Stimulated activated CD8-positive, alpha-beta memory T cell treated with anti-CD3 and anti-CD28 coated beads, Interleukin-15, amount 100 ng/mL, for 1 hour (primary cell): ENCODE measurements around the gene SLC13A4.
"Not testable (repeated sequence)": the region's sequence is repeated elsewhere in the genome, so short reads cannot be mapped to it uniquely, and the experiment has no call there.

Experiments
- DNase-seq: peaks from one replicate; pipeline ENCODE4 v3.0.0-alpha.2; 2020; ENCODE audit warnings: low read depth

Gene SLC13A4

GRCh38 chr7:135728136-135728669 is at the start of gene SLC13A4:
TSS of gene SLC13A4 (minus strand) at chr7:135728186. CDS start at chr7:135727496, 690 bp downstream.
- DNase-seq, result no peak

- not testable (repeated sequence) for DNase-seq
Observed at GRCh38 chr7:135775915-135776314, 47.9 kb upstream of the SLC13A4 start.

- DNase-seq, result no peak
Observed at GRCh38 chr7:135775230-135775629, 47.2 kb upstream of the SLC13A4 start.

GRCh38 chr7:135774284-135774683 is 46.3 kb upstream of the SLC13A4 start:
- DNase-seq, result no peak

- no peak for DNase-seq
Observed at GRCh38 chr7:135773464-135773863, 45.5 kb upstream of the SLC13A4 start.

GRCh38 chr7:135772639-135773222 is 44.7 kb upstream of the SLC13A4 start:
- DNase-seq, result no peak

GRCh38 chr7:135771961-135772638 is 44.1 kb upstream of the SLC13A4 start:
- no peak for DNase-seq

GRCh38 chr7:135771051-135771450 is 43.1 kb upstream of the SLC13A4 start:
- no peak for DNase-seq

GRCh38 chr7:135770139-135770710 is 42.2 kb upstream of the SLC13A4 start:
- DNase-seq, result no peak

GRCh38 chr7:135769005-135769802 is 41.2 kb upstream of the SLC13A4 start:
- DNase-seq, result no peak

- no peak for DNase-seq
Observed at GRCh38 chr7:135768467-135768866, 40.5 kb upstream of the SLC13A4 start.

- no peak for DNase-seq
Observed at GRCh38 chr7:135768064-135768463, 40.1 kb upstream of the SLC13A4 start.

GRCh38 chr7:135763261-135763660 is 35.3 kb upstream of the SLC13A4 start:
- DNase-seq, result no peak

- no peak for DNase-seq
Observed at GRCh38 chr7:135761751-135762488, 33.9 kb upstream of the SLC13A4 start.

- no peak for DNase-seq
Observed at GRCh38 chr7:135759532-135759931, 31.5 kb upstream of the SLC13A4 start.

- no peak for DNase-seq
Observed at GRCh38 chr7:135758531-135758932, 30.5 kb upstream of the SLC13A4 start.

GRCh38 chr7:135757719-135758411 is 29.9 kb upstream of the SLC13A4 start:
- DNase-seq, result no peak

- DNase-seq, result no peak
Observed at GRCh38 chr7:135756191-135756590, 28.2 kb upstream of the SLC13A4 start.

- no peak for DNase-seq
Observed at GRCh38 chr7:135755351-135755753, 27.4 kb upstream of the SLC13A4 start.

GRCh38 chr7:135753616-135754413 is 25.8 kb upstream of the SLC13A4 start:
- no peak for DNase-seq
